Measurements from ENCODE around the gene CBX6. TPM values are rescaled to one million over a fixed set of nuclear protein-coding genes. Genes with fewer than 3 reads are reported as not detected.

Gene CBX6
- total RNA-seq, 2 experiments from 2014 or later, result 41.6 to 42.8 TPM

GRCh38 chr22:38900677-38901076 is 28.7 kb upstream of the CBX6 start:
- Mint-ChIP-seq H3K36me3 (ENCODE audit: low read depth) (no peaks in the 10 kb centered on the region), H3K27me3 (peaks cover 13% of the 10 kb centered on the region), H3K27ac (no peak overlapping the region), H3K4me1 (ENCODE audit: low read depth) (peaks cover 18% of the 10 kb centered on the region), H3K9me3 (peaks cover 3% of the 10 kb centered on the region), H3K4me3 (no peak overlapping the region)
- intact Hi-C loops (cut with DNase I, micrococcal nuclease), result no loop called here
- TF ChIP-seq, protein P1, sequence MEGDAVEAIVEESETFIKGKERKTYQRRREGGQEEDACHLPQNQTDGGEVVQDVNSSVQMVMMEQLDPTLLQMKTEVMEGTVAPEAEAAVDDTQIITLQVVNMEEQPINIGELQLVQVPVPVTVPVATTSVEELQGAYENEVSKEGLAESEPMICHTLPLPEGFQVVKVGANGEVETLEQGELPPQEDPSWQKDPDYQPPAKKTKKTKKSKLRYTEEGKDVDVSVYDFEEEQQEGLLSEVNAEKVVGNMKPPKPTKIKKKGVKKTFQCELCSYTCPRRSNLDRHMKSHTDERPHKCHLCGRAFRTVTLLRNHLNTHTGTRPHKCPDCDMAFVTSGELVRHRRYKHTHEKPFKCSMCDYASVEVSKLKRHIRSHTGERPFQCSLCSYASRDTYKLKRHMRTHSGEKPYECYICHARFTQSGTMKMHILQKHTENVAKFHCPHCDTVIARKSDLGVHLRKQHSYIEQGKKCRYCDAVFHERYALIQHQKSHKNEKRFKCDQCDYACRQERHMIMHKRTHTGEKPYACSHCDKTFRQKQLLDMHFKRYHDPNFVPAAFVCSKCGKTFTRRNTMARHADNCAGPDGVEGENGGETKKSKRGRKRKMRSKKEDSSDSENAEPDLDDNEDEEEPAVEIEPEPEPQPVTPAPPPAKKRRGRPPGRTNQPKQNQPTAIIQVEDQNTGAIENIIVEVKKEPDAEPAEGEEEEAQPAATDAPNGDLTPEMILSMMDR (IDR thresholded peaks at IDR 0.05), result no peak
- H3K4me1 ChIP-seq (ENCODE audit: insufficient read depth, low read length), result peaks cover 8% of the 10 kb centered on the region
- ChIA-PET CTCF (no interaction called here), POLR2A (interaction anchor here (1.1 kb wide), 1 partner anchor 29 kb away, joined by 3 read pairs; the partner anchor contains the start of gene CBX6)
- ATAC-seq (ENCODE audit: poor library complexity) (no peak), DNase-seq (peak in 1 of 14 experiments; percentile 36)
- H3K36me3 ChIP-seq (ENCODE audit: insufficient read depth, low read length), result no peaks in the 10 kb centered on the region
- no peaks in the 10 kb centered on the region for H3K9me3 ChIP-seq (ENCODE audit: control insufficient read depth in 1 of 2, insufficient read depth in 1 of 2, low read length in 2 of 2)
- H3K27ac ChIP-seq (ENCODE audit: low read depth in 1 of 2, low read length in 2 of 2), result no peak overlapping the region
- H3K4me3 ChIP-seq (ENCODE audit: low read length), result no peak overlapping the region
- no peaks in the 10 kb centered on the region for H3K27me3 ChIP-seq (ENCODE audit: control insufficient read depth in 1 of 2, insufficient read depth in 2 of 2, low read length in 2 of 2)

DNA sequence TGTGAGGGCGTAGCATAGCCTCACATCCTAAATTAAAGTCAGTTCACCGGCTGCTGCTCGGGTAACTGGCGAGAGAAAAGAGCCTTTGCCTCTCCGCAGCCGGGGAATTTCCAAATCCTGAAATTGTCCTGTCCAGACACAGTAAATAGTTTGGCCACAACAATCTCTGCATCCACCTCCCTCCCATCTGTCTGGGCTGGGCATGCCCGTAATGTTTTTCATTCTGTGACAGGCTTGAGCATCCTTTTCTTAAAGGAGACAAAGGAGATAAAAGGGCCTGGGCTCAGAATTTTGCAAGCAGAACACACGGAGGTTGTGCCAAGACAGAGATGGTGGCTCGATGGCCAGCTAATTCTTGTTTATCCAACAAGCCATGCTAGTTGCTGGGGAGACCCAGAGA is 19.2 kb upstream of the CBX6 start:
- ATAC-seq (ENCODE audit: poor library complexity), result no peak
- Mint-ChIP-seq H3K9me3 (no peaks in the 10 kb centered on the region), H3K27ac (no peak overlapping the region), H3K4me1 (ENCODE audit: low read depth) (no peaks in the 10 kb centered on the region), H3K27me3 (peaks cover 23% of the 10 kb centered on the region), H3K36me3 (ENCODE audit: low read depth) (no peaks in the 10 kb centered on the region), H3K4me3 (no peak overlapping the region)
- no peaks in the 10 kb centered on the region for H3K9me3 ChIP-seq (ENCODE audit: control insufficient read depth in 1 of 2, insufficient read depth in 1 of 2, low read length in 2 of 2)
- no peaks in the 10 kb centered on the region for H3K36me3 ChIP-seq (ENCODE audit: insufficient read depth, low read length)
- CTCF ChIA-PET, result no interaction called here
- POLR2A ChIA-PET, result no interaction called here
- no peaks in the 10 kb centered on the region for H3K4me1 ChIP-seq (ENCODE audit: insufficient read depth, low read length)
- TF ChIP-seq, protein P1 (IDR thresholded peaks at IDR 0.05), result no peak
- H3K27ac ChIP-seq (ENCODE audit: low read depth in 1 of 2, low read length in 2 of 2), result no peak overlapping the region
- DNase-seq, result no peak
- intact Hi-C loops (cut with DNase I, micrococcal nuclease), result no loop called here
- H3K27me3 ChIP-seq (ENCODE audit: control insufficient read depth in 1 of 2, insufficient read depth in 2 of 2, low read length in 2 of 2), result peaks cover 3 to 4% of the 10 kb centered on the region in 2 experiments
- H3K4me3 ChIP-seq (ENCODE audit: low read length), result no peak overlapping the region

- Mint-ChIP-seq H3K36me3 (ENCODE audit: low read depth) (no peaks in the 10 kb centered on the region), H3K4me1 (ENCODE audit: low read depth) (no peaks in the 10 kb centered on the region), H3K27me3 (peaks cover 23% of the 10 kb centered on the region), H3K4me3 (no peak overlapping the region), H3K27ac (no peak overlapping the region), H3K9me3 (no peaks in the 10 kb centered on the region)
- ATAC-seq (ENCODE audit: poor library complexity) (no peak), DNase-seq (no peak)
- POLR2A ChIA-PET, result interaction anchor here (0.7 kb wide), 1 partner anchor 19 kb away, joined by 3 read pairs; the partner anchor contains the start of gene CBX6
- no peak overlapping the region for H3K27ac ChIP-seq (ENCODE audit: low read depth in 1 of 2, low read length in 2 of 2)
- TF ChIP-seq, protein P1 (IDR thresholded peaks at IDR 0.05), result no peak
- intact Hi-C loops (cut with DNase I, micrococcal nuclease), result no loop called here
- H3K36me3 ChIP-seq (ENCODE audit: insufficient read depth, low read length), result no peaks in the 10 kb centered on the region
- H3K27me3 ChIP-seq (ENCODE audit: control insufficient read depth in 1 of 2, insufficient read depth in 2 of 2, low read length in 2 of 2), result peaks cover under 1 to 4% of the 10 kb centered on the region in 2 experiments
- no peak overlapping the region for H3K4me3 ChIP-seq (ENCODE audit: low read length)
- no peaks in the 10 kb centered on the region for H3K9me3 ChIP-seq (ENCODE audit: control insufficient read depth in 1 of 2, insufficient read depth in 1 of 2, low read length in 2 of 2)
- no peaks in the 10 kb centered on the region for H3K4me1 ChIP-seq (ENCODE audit: insufficient read depth, low read length)
- CTCF ChIA-PET, result interaction anchor here (0.8 kb wide), 1 partner anchor 20 kb away, joined by 3 read pairs; no protein-coding TSS in a partner anchor
These were observed 18.4 kb upstream of the CBX6 start for GRCh38 chr22:38890377-38890776.
